ENCODE measurements around the gene DHODH.

DHODH gene

DNA sequence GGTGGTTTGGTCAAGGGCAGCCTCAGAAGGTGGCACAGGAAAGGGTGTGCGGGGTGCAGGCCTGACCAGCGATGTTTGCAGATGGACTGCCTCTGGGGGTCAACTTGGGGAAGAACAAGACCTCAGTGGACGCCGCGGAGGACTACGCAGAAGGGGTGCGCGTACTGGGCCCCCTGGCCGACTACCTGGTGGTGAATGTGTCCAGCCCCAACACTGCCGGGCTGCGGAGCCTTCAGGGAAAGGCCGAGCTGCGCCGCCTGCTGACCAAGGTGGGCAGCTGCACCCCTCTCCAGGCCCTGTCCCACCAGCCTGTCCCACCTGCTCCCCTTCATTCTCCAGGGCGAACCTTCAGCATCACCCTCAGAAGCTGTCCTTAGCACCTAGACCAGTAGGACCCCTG, 12.5 kb downstream of the DHODH start:
- peaks cover 42% of the 10 kb centered on the region for H3K36me3 ChIP-seq

DNA sequence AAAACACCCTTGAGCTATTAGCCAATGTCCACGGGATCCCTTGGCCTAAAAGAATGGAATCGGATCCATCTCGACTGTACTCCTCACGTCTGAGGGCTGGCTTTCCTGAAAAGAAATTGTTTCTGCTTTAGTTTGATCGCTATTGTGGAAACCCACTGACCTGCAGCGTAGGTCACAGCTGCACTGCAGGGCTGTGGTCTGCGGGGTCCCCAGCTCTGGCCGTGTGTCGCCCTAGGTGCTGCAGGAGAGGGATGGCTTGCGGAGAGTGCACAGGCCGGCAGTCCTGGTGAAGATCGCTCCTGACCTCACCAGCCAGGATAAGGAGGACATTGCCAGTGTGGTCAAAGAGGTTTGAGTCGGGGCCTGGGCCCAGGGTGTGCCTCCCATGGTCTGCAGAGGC, 13.6 kb downstream of the DHODH start:
- Histone ChIP-seq H3K4me1 (no peaks in the 10 kb centered on the region), H3K9me3 (no peaks in the 10 kb centered on the region), H3K4me3 (ENCODE audit: low read depth, low read length) (no peak overlapping the region), H3K27me3 (no peaks in the 10 kb centered on the region), H3K36me3 (peaks cover 42% of the 10 kb centered on the region)
- TF ChIP-seq, protein P1, sequence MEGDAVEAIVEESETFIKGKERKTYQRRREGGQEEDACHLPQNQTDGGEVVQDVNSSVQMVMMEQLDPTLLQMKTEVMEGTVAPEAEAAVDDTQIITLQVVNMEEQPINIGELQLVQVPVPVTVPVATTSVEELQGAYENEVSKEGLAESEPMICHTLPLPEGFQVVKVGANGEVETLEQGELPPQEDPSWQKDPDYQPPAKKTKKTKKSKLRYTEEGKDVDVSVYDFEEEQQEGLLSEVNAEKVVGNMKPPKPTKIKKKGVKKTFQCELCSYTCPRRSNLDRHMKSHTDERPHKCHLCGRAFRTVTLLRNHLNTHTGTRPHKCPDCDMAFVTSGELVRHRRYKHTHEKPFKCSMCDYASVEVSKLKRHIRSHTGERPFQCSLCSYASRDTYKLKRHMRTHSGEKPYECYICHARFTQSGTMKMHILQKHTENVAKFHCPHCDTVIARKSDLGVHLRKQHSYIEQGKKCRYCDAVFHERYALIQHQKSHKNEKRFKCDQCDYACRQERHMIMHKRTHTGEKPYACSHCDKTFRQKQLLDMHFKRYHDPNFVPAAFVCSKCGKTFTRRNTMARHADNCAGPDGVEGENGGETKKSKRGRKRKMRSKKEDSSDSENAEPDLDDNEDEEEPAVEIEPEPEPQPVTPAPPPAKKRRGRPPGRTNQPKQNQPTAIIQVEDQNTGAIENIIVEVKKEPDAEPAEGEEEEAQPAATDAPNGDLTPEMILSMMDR (IDR thresholded peaks at IDR 0.05; ENCODE audit: low read depth, low read length), result no peak
- no peak for DNase-seq

More for the DNA sequence above, 12.5 kb downstream of the DHODH start:
- Histone ChIP-seq H3K4me3 (ENCODE audit: low read depth, low read length) (no peak overlapping the region), H3K27me3 (no peaks in the 10 kb centered on the region), H3K4me1 (no peaks in the 10 kb centered on the region), H3K9me3 (no peaks in the 10 kb centered on the region)
- TF ChIP-seq, protein P1 (IDR thresholded peaks at IDR 0.05; ENCODE audit: low read depth, low read length), result 0 out of 2 replicates have a peak, but pooled peaks have one; percentile 17
- peak; percentile 21 for DNase-seq

DNA sequence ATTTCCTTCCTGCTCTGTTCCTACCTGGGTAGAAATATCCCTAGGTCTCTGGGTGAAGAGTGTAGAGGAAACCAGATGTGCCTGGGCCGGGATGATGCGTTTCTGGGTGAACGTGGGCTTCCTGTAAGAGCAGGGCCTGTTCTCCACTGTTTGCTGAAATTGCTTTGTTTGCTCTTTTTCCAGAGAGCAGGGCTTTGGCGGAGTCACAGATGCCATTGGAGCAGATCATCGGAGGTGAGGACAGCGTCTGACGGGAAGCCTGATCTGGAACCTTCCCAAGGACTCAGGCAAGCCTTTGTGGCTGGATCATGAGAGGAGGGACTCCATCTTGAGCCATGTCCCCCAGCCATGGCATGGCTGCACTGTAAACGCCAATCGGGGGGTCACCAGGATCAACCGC, 15.4 kb downstream of the DHODH start:
- TF ChIP-seq, protein P1 (IDR thresholded peaks at IDR 0.05; ENCODE audit: low read depth, low read length), result no peak
- peaks cover 33% of the 10 kb centered on the region for H3K36me3 ChIP-seq
- no peaks in the 10 kb centered on the region for H3K4me1 ChIP-seq
- DNase-seq, result no peak
- H3K4me3 ChIP-seq (ENCODE audit: low read depth, low read length), result no peak overlapping the region
- no peaks in the 10 kb centered on the region for H3K9me3 ChIP-seq
- no peaks in the 10 kb centered on the region for H3K27me3 ChIP-seq

DNA sequence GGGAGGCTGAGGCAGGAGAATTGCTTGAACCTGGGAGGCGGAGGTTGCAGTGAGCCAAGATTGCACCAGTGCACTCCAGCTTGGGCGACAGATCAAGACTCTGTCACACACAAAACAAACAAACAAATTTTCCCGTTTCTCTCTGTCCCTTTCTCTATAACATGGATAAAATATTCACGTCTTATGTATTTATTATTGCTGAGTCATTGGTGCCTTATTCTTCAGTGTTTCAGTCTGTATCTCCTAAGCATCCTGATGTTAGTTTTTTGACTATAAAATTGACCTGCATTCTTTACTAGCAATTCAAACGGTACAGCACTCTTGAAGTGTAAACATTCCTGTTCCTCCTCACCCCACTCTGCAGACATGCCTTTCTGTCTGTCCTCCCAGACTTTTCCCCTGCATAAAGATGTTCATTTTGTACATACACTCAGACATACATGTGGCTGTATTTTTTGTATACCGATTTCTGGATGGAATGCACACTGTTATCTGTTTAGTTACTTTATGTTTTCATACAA, 16.4 kb downstream of the DHODH start:
- Histone ChIP-seq H3K4me3 (ENCODE audit: low read depth, low read length) (no peak overlapping the region), H3K36me3 (peaks cover 30% of the 10 kb centered on the region), H3K27me3 (no peaks in the 10 kb centered on the region), H3K9me3 (no peaks in the 10 kb centered on the region), H3K4me1 (no peaks in the 10 kb centered on the region)
- no peak for DNase-seq
- TF ChIP-seq, protein P1 (IDR thresholded peaks at IDR 0.05; ENCODE audit: low read depth, low read length), result no peak

DNA sequence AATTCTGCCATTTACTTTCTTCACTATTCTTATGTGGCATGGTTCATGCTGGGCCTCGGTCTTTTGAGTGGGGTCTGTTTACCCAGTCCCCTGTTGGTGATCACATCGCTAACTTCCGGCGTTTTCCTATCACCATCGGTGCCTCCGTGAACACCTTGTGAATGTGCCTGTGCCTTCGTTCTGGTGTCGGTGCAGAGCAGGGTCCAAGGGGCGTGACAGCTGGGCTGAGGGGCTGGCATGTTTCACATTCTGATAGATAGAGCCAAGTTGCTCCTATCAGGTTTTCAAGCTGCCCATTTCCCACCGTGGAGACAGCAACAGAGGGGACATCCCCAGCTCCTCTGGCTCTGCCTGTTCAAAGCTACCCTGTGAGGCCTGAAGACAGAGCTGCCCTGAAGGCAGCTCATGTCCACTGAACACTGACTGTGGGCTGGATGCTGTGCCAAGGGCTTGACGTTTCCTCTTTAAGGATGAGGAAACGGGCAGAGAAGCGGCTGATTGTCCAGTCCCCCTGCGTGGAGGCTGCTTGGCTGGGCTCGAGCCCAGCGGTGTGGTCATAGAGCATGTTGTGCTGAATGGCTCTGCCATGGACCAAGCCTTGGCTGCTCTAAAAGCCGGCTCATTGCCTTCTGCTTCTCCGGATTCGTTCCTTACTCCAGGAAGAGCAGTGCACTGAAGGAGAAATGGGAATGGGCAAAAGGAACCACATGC, 17.0 kb downstream of the DHODH start:
- Histone ChIP-seq H3K4me3 (ENCODE audit: low read depth, low read length) (no peak overlapping the region), H3K27me3 (no peaks in the 10 kb centered on the region), H3K9me3 (no peaks in the 10 kb centered on the region), H3K4me1 (no peaks in the 10 kb centered on the region), H3K36me3 (peaks cover 30% of the 10 kb centered on the region)
- TF ChIP-seq, protein P1 (IDR thresholded peaks at IDR 0.05; ENCODE audit: low read depth, low read length), result no peak
- DNase-seq, result no peak

DNA sequence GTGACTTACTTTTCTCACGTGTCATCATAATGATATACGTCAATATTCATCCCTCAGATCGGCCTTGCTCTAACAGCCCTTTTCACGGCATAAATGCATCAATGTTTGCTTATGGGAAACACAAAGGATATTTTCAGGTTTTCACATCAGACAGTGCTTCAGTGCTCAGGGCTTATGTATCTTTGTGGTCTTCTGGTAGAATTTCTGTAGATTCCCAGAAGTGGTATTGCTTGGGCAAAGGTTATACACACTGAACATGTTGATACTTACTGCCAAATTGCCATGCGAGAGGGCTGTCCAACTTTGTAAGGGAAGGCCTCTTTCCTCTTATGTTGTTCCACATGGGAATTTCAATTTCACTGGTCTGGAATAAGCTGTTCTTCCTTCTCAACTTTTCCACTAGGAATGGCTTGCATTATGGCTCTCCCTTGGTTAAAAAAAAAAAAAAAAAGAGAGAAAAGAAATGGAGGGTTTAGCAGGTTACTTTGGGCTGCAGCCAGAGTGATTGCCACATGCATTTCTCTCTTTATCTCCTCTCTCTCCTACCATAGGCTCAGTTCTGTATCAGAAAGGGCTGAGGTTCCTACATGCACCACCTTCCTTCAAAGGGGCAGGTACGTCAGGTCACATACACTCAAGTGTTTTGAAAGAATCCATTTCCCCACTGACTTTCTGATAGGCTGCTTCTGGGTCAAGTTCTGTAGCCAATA, 19.3 kb downstream of the DHODH start:
- H3K4me1 ChIP-seq, result no peaks in the 10 kb centered on the region
- TF ChIP-seq, protein P1 (IDR thresholded peaks at IDR 0.05; ENCODE audit: low read depth, low read length), result no peak
- no peaks in the 10 kb centered on the region for H3K9me3 ChIP-seq
- peaks cover 24% of the 10 kb centered on the region for H3K36me3 ChIP-seq
- DNase-seq, result no peak
- H3K4me3 ChIP-seq (ENCODE audit: low read depth, low read length), result no peak overlapping the region
- no peaks in the 10 kb centered on the region for H3K27me3 ChIP-seq

Data from BE2C (cell line).